Kidney glomerular epithelial cell (primary cell): ENCODE results near the gene NPHP3.
"Not testable (repeated sequence)": the region's sequence is repeated elsewhere in the genome, so short reads cannot be mapped to it uniquely, and the experiment has no call there.

Source experiments
- DNase-seq: peaks from one replicate; lab custom pipeline; 2025; lab: John Stamatoyannopoulos, UW

NPHP3 gene, protein sequence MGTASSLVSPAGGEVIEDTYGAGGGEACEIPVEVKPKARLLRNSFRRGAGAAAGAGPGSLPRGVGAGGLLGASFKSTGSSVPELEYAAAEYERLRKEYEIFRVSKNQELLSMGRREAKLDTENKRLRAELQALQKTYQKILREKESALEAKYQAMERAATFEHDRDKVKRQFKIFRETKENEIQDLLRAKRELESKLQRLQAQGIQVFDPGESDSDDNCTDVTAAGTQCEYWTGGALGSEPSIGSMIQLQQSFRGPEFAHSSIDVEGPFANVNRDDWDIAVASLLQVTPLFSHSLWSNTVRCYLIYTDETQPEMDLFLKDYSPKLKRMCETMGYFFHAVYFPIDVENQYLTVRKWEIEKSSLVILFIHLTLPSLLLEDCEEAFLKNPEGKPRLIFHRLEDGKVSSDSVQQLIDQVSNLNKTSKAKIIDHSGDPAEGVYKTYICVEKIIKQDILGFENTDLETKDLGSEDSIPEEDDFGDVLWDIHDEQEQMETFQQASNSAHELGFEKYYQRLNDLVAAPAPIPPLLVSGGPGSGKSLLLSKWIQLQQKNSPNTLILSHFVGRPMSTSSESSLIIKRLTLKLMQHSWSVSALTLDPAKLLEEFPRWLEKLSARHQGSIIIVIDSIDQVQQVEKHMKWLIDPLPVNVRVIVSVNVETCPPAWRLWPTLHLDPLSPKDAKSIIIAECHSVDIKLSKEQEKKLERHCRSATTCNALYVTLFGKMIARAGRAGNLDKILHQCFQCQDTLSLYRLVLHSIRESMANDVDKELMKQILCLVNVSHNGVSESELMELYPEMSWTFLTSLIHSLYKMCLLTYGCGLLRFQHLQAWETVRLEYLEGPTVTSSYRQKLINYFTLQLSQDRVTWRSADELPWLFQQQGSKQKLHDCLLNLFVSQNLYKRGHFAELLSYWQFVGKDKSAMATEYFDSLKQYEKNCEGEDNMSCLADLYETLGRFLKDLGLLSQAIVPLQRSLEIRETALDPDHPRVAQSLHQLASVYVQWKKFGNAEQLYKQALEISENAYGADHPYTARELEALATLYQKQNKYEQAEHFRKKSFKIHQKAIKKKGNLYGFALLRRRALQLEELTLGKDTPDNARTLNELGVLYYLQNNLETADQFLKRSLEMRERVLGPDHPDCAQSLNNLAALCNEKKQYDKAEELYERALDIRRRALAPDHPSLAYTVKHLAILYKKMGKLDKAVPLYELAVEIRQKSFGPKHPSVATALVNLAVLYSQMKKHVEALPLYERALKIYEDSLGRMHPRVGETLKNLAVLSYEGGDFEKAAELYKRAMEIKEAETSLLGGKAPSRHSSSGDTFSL (N-terminal part only)

DNA sequence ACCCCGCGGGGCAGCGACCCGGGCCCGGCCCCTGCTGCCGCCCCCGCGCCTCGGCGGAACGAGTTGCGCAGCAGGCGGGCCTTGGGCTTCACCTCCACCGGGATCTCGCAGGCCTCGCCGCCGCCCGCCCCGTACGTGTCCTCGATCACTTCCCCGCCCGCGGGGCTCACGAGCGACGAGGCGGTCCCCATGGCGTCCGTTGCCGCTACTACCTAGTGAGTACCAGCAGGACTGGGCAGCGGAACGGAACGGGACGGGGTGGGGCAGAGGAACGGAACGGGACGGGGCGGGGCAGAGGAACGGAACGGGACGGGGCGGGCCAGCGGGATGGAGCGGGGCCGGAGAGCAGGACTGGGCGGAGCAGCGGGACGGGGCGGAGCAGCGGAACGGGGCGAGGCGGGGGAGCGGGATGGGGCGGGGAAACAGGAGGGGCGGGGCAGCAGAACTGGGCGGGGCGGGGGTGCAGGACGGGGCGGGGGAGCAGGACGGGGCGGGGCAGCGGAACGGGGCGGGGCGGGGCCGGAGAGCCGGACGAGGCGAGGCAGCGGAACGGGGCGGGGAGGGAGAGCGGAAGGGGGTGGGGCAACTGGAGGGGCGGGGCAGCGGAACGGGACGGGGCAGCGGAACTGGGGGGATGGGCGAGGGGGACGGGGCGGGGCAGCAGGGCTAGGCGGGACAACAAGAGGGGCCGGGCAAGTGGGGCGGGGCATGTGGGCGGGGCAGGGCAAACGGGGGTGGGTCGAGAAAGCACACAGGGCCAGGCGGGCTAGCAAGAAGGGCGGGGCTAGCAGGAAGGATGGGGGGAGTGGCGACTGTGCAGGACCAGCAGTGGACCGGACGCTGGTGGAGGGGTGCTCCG is at the start of gene NPHP3:
TSS of gene NPHP3 (minus strand) at position 245 of the 859 bp plus-strand sequence. CDS start at position 191, 54 bp downstream.
- DNase-seq: peak; percentile 90

DNA sequence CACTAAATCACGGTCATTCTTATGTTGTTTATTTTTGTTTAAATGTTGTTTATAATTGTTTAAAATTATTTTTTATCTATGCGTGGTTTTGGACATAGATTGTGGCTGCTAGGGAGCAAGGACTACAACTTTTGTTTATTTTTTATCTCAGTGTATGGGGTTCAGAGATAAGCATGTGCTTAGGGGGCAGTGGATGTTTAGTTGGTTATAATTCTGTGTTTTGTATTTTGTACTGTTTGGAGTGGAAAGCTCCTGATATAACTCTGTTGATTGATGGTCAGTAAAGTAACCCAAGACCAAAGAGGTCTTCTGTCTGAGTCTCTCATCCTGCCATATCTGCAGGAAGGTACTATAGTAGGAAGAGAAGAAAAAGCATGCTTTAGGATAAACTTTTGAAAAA is 36.5 kb upstream of the NPHP3 start:
- no peak for DNase-seq

DNA sequence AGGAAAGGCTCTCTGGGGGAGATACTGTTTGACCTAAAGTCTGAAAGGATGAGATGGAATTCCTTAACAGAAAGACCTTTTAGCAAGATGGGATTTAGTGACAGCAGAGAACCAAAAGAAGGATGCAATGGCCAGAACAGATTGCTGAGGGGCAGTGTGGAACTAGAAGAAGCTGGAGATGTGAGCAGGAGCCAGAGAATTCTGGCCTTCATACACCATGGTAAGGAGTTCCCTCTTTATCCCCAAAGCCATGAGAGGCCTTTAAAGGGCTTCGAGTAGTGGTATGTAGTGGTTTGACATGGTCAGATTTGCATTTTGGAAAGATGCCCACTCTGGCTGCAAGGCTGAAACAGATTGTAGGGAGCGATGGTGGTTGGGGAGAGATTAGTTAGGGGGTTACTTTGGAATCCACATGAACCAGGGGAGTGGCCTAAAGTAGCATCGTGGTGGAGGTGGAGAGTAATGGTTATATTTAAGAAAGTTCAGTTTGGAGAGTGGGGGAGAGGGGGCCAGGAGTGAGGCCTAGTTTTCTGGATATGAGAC is 34.0 kb upstream of the NPHP3 start:
- DNase-seq: no peak

DNA sequence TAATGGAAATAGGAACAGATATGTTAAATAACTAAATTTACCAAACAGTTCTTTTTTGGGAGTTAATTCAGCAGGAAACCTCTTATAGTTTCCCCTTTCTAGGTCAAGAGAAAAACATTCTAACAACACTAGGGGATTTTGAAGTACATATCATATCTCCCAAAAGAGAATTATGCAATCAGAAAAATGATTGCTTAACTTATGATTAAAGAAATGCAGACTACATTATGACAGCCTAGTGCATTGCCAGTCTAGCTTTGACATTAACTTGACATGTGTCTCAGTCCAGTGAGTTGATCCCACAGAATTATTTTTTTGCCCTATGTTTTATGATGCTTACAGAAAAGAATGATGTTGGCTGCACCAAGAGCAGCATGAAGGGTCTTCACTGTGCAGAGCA is 31.7 kb upstream of the NPHP3 start:
- DNase-seq: no peak

DNA sequence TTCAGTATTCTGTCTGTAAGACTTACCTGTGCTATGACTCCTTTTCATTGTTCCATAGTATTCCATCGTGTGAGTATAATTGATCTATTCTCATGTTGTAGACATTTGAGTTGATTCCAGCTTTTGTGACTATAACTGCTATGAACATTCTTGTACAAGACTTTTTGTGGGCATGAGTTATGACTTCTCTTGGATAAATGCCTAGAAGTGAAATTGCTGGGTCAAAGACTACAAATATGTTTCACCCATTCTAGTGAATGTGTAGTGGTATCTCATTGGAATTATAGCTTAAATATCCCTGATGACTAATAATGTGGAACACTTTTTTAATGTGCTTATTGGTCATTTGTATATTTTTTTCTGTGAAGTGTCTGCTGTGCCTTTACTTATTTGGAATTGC is 27.6 kb upstream of the NPHP3 start:
- no peak for DNase-seq

DNA sequence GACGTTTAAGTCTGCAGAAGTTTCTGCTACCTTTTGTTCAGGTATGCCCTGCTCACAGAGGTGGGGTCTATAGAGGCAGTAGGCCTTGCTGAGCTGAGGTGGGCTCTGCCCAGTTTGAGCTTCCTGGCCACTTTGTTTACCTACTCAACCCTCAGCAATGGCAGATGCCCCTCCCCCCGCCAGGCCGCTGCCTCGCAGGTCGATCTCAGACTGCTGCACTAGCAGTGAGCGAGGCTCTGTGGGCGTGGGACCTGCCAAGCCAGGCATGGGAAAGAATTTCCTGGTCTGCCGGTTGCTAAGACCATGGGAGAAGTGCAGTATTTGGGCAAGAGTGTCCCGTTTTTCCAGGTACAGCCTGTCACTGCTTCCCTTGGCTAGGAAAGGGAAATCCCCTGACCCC is 24.5 kb upstream of the NPHP3 start:
- not testable (repeated sequence) for DNase-seq

DNA sequence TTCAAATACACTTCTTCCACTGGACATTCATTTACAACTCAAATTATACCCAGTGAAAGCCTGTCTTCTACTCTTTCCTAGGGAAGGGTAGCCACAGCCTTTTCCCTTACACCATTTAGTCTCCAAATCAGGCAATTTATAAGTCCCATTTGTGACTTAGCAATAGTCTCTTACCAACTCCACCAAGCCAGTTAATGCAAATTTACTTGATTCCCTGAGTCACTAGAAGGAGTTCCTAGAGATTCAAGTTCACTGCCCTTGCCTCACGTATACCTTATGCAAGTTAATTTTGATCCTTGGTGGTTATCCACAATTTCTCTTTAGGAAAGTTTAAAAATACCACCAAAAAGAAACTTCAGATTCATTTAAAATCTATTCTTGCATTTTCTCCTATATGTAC is 16.1 kb upstream of the NPHP3 start:
- DNase-seq: no peak

DNA sequence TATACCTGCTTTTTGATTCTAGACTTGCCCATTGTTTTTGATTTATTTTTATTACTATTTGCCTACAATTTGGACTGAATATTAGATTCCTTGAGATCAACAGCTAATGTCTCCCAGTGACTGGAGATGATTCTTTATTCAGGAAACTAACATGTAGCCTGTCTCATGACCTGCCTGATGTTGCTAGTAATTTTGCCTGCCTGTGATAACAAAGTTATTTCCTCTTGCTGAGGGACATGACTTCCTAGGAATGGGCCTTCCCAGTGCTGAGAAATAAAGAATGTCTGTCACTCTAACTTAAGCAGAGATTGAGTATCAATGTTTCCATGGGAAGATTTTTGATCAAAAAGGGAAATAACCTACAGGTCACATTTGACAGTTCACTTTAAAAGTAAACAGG is 13.4 kb upstream of the NPHP3 start:
- no peak for DNase-seq

DNA sequence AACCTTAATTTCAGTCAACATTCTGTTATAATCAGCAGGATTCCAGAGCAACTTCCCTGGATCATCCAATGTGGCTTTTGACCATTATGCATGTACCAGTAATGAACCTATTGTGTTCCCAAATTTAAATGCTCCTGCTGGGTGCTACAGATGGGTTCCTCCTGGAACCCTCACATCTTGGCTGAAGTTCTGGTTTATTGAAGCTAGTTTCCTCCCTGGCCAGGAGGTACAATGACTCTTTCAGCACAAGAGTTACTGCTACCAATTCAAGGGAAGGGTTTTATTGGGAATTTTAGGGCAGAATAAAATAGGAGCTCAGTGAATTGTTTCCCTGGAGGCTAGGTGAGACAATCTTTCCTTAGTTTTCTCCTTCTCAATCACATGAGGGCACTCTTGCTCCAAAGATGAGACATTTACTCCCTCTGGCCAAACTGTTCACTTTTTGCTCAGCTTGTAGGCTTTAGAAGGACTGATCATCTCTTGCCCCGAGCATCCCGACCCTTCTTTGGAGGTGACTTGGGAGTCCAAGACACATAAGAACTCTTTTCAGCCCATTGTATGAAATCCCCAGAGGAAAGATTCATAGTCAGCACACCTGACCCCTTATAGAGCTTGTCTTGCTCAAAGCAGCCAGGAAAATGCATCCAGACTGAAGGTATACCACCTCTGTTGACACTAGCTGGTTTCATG is 8.8 kb upstream of the NPHP3 start:
- DNase-seq: peak; percentile 48

DNA sequence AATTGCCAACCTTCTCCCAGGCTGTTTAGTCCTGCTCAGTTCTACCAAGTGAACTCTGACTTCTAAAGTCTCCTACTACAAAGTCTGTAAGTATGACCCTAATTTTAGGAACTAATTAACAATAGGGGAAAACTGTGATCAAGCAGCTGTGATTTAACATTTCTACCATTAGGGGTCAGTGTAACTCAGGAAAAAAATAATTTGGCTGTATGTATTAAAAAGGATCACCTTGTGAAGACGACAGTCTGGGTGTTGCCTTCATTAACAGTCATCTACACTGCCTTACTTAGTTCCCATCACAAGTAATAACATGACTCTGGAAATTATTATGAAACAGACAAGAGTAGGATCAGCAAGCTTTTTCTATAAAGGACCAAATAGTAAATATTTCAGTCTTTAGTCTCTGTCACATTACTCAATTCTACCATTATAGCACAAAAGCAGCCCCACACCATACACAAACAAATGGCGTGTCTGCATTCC is 4.2 kb upstream of the NPHP3 start:
- DNase-seq: peak; percentile 53

DNA sequence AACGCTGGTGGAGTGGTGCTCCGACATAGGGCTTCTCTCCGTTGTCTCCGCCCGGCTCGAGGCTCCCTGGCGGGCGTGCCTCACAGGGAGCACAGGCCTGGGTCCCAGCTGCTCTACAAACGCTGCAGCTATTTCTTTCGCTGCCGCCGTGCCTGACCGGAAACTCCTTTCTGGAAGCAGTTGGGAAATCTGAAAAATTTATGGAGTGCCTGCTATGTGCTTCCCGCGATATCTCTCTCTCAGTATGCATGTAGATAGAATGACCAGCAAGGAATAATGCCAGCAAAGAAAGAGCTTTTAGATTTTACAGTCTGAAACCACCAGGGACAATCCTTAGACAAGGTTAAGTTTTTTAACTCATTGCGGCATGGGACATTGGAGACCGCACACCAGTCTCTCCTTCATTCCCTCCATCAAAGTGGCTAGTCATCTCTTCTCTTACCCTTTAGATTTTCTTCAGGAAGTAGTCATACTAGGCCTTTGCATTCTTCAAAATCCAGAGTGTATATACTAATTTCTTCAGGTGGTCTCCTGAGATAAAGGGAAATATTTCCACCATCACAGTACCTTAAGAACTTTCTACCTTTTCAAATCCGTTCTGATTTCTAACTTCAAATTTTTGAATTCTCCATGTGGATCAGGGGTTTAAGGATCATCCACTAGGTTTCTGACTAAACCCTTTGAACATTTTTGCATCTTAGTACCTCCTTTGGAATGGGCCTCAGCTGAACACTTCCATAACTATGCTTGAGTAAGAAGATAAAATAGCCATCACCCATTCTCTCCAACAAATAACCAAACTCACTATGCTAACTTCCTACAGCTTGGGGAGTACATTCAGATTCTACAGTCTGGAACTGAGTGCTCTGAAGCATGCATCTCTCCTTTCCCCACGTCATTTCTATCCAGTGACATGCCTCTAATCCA is 1.1 kb upstream of the NPHP3 start:
- peak; percentile 77 for DNase-seq

DNA sequence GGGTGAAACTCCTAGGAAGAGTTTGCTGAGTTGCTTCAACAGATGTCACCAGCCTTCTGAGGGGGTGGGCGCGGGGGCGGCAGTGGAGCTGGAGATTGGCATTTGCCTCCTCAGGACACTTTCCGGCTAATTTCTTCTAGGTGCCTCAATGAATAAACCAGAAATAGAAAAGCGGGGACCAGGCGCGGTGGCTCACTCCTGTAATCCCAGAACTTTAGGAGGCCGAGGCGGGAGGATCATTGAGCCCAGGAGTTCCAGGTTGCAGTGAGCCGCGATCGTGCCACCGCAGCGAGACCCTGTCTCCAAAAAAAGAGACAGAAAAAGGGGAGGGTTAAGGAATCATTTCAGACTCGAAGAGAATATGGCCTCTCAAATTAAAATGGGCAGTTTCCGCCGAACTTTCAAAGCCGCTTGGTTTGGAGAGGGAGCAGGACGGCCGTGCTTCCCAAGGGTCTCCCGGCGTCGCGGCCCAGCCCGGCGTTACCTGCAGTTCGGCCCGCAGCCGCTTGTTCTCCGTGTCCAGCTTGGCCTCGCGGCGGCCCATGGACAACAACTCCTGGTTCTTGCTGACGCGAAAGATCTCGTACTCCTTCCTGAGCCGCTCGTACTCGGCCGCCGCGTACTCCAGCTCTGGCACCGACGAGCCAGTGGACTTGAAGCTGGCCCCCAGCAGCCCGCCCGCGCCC is 587 bp downstream of the NPHP3 start:
- DNase-seq: peak; percentile 51

DNA sequence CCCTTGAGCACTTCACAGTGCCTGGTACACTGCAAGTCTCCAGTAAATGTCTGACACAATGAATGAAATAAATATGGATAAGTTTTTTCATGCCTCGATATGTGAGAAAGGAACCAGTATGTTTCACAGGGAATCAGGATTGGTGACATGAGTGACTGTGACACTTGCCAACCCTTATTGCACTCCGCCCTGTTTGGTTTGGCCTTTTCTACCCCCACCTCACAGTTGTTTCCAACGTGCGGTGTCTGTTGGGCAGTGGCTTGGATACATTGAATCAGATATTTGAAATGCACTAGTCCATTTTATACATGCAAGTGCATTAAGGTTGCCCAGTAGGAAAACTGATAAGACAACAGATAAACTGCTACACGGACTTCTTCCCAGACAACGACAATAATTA is 2.0 kb downstream of the NPHP3 start:
- DNase-seq: no peak

DNA sequence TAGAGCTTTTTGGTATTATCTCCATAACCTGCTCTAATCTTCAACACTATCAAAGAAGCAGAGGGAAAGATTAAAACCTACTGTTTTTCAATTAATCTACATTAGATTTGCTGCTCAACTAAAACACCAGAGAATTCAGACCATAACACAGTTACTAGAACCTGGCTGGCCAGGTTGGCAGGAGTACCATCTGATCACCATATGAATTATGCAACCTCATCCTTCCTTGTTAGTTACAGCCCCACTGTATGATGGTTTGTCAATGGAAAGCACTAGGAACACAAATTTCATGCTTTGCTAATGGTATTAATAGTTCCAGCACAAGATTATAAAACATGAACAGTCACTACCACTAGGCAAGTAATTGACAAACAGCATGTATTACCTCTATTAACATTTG is 5.8 kb downstream of the NPHP3 start:
- no peak for DNase-seq

DNA sequence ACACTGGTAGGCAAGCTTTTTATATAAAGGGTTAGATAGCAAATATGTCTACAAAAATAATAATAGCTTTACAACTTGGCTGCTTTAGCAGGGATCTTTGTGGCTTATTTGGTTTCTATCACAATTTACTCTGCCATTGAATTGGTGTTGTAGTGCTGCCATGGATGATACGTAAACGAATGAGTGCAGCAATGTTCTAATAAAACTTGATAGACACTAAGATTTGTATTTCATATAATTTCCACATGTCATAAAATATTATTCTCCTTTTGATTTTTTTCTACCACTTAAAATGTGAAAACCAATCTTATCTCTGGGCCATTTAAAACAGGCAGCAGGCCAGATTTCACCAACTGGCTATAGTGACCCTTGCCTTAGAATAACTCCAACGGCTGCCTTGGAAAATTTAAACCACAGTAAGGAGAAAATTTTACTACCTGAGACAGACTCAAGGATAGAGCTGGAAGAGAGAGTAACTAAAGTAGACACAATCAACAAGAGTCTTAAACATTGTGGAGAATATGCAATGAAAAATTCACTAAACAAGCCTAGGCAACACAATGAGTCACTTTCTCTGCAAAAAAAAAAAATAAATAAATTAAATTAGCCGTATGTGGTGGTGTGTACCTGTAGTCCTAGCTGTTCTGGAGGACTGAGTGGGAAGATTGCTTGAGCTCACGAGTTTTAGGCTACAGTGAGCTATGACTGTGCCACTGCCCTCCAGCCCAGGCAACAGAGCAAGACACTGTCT is 8.1 kb downstream of the NPHP3 start:
- DNase-seq: no peak

DNA sequence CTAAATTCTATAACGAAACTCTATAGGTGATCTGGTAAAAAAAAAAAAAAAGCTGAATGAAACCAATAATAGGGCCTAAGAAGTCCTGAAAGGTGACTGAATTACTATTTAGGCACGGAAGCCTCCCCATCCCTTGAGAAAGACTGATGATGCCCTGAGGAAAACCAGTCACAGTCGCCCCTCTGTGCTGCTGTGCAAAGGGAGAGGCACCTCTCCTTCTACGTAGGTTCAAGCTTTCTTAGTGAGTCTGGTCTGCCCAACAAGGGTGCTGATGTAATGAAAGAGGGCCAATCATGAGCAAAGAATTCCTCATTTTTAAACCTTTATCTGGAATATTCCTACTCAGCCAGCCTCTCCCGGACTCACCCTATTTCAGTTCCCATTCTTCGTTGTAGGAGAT is 11.9 kb downstream of the NPHP3 start:
- DNase-seq: no peak

DNA sequence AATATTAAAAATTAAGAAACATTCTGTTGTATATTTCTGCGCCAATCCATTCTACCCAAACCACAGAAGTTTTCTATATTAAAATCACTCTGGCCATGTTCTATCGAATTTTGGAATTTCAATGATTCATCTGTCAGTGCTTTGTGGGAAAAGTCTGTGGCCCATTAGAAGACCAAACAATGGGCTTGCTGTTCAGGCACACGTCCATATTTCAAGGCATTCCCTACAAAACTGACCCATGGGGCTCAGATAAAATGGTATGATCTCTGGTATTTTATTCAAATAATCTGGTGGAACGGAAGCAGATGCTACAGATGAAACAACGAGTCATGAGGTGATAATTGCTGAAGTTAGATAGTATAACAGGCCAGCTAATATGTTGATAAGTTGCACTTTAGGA is 12.4 kb downstream of the NPHP3 start:
- DNase-seq: no peak

DNA sequence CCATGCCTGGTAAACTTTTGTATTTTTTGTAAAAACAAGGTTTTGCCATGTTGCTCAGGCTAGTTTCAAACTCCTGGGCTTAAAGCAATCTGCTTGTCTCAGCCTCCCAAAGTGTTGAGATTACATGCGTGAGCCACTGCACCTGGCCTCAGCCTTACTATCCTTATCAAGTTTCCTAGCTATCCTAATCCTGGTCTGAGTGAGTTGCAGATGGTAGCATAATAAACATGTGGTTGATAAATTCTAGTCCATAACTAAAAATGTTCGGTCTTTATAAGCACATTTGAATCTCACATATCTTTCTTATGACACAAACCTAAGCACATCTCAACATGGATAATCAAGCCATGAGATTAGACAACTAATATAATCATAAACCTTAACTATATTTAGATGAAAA is 18.5 kb downstream of the NPHP3 start:
- DNase-seq: no peak
